ENCODE results near the gene SH3RF1.

GRCh38 chr4:169102026-169102425, 168.7 kb downstream of the SH3RF1 start:
- no peak for TF ChIP-seq CTCF (IDR thresholded peaks at IDR 0.05)
- no peak for TF ChIP-seq POLR2A (IDR thresholded peaks at IDR 0.05)
